ENCODE measurements around the gene DACT3. TPM values are rescaled to one million over a fixed set of nuclear protein-coding genes. Genes with fewer than 3 reads are reported as not detected.

Gene DACT3
- polyA plus RNA-seq, 1 donor from 2014 or later = 29.3 TPM

DNA sequence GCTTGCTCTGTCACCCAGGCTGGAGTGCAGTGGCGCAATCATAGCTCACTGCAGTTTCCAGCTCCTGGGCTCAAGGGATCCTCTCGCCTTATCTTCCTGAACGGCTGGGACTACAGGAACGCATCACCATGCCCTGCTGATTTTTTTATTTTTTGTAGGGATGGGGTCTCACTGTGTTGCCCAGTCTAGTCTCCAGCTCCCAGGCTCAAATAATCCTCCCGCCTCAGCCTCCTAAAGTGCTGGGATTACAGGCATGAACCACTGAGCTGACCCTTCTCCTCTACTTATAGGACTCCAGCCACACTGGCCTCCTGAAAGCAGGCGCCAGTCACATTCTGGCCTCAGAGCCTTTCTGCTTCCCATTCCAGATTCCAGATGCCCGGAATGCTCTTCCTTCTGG lies 10.5 kb downstream of the DACT3 start:
- peaks cover 14% of the 10 kb centered on the region for H3K27me3 ChIP-seq (ENCODE audit: insufficient read depth, low read depth, low read length)

DNA sequence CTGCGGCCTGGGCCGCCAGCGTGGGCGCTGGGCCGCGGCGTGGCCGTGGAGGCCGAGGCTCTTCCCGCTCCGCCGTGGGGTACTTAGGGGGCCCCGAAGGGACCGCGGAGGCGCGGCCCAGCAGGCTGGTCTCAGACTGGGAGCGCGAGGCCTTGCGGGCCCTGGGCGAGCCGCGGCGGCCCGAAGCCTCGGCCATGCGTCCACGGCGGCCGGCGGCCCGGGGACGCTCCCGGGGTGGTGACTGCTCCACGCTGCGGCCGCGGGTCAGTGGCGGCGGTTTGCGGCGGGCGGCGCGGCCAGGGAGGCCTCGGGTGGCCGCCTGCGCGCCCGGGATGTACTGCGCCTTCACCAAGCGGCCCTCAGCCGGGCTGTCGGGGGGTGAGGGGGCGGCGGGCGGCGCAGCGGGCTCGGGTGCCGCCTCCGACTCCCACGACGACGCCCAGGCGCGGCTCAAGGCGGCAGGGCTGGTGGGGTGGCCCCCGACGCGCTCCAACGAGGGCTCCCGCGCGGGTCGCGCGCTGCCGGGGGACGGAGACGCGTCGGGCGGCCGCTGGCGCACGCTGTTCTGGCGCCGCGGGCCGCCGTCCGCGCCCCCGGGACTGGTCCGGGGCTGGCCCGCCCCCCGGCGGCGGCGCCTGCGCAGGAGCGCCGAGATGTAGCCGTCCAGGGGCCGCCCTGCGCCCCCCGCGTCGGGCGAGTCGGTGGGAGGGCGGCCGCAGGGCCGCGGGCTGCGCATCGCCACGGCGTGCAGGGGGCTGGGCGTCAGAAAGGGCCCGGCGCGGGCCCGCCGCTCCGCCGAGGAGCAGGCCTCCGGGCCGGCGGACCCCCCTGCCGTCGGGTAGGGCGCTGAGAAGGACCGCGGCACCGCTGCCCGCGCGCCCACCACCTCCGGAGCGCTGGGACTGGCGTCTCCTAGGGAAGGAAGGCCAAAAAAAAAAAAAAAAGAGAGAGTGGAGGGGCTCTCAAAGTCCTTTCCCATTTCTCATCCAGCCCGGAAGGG lies 11.7 kb downstream of the DACT3 start:
- Histone ChIP-seq H3K79me2 (replicated peaks; ENCODE audit: insufficient read depth, low read length) (no peaks in the 10 kb centered on the region), H3K4me2 (ENCODE audit: low read length) (no peak overlapping the region), H3K27ac (ENCODE audit: low read length) (no peak overlapping the region), H3K36me3 (ENCODE audit: insufficient read depth, low read length) (no peaks in the 10 kb centered on the region), H3K4me3 (ENCODE audit: low read length) (no peak overlapping the region), H3K9me2 (ENCODE audit: insufficient read depth, low read length) (no peaks in the 10 kb centered on the region), H3K9ac (ENCODE audit: low read length) (no peak overlapping the region), H2AFZ (ENCODE audit: low read depth, low read length) (no peak overlapping the region), H3F3A (ENCODE audit: insufficient read depth, low read length, poor library complexity, severe bottlenecking) (no peaks in the 10 kb centered on the region), H3K27me3 (ENCODE audit: insufficient read depth, low read depth, low read length) (peaks cover 14% of the 10 kb centered on the region), H4K20me1 (ENCODE audit: insufficient read depth) (no peaks in the 10 kb centered on the region), H3K9me3 (ENCODE audit: low read length) (no peaks in the 10 kb centered on the region)
- TF ChIP-seq SMC3 (conservative IDR thresholded peaks at IDR 0.05; ENCODE audit: poor library complexity) (no peak), EP300 (conservative IDR thresholded peaks at IDR 0.05; ENCODE audit: poor library complexity, severe bottlenecking) (no peak), POLR2AphosphoS5 (IDR thresholded peaks at IDR 0.05) (no peak), CTCF (IDR thresholded peaks at IDR 0.05; ENCODE audit: poor library complexity, severe bottlenecking) (no peak), RAD21 (conservative IDR thresholded peaks at IDR 0.05) (no peak), EZH2 (IDR thresholded peaks at IDR 0.05; ENCODE audit: borderline replicate concordance, insufficient read depth, low read length, poor library complexity, severe bottlenecking) (no peak), MXI1 (conservative IDR thresholded peaks at IDR 0.05; ENCODE audit: poor library complexity, severe bottlenecking) (no peak)

More for the DNA sequence above, 10.5 kb downstream of the DACT3 start:
- Histone ChIP-seq H3K9me2 (ENCODE audit: insufficient read depth, low read length) (no peaks in the 10 kb centered on the region), H3K27ac (ENCODE audit: low read length) (no peak overlapping the region), H3K9me3 (ENCODE audit: low read length) (no peaks in the 10 kb centered on the region), H3K4me2 (ENCODE audit: low read length) (no peak overlapping the region), H2AFZ (ENCODE audit: low read depth, low read length) (no peak overlapping the region), H3K9ac (ENCODE audit: low read length) (no peak overlapping the region), H4K20me1 (ENCODE audit: insufficient read depth) (no peaks in the 10 kb centered on the region), H3F3A (ENCODE audit: insufficient read depth, low read length, poor library complexity, severe bottlenecking) (no peaks in the 10 kb centered on the region), H3K36me3 (ENCODE audit: insufficient read depth, low read length) (no peaks in the 10 kb centered on the region), H3K79me2 (replicated peaks; ENCODE audit: insufficient read depth, low read length) (no peaks in the 10 kb centered on the region), H3K4me3 (ENCODE audit: low read length) (no peak overlapping the region)
- TF ChIP-seq TAF1 (IDR thresholded peaks at IDR 0.05; ENCODE audit: low read depth) (no peak), MXI1 (conservative IDR thresholded peaks at IDR 0.05; ENCODE audit: poor library complexity, severe bottlenecking) (no peak), RAD21 (conservative IDR thresholded peaks at IDR 0.05) (no peak), SMC3 (conservative IDR thresholded peaks at IDR 0.05; ENCODE audit: poor library complexity) (no peak), POLR2AphosphoS5 (IDR thresholded peaks at IDR 0.05) (no peak), CTCF (IDR thresholded peaks at IDR 0.05; ENCODE audit: poor library complexity, severe bottlenecking) (no peak), EZH2 (IDR thresholded peaks at IDR 0.05; ENCODE audit: borderline replicate concordance, insufficient read depth, low read length, poor library complexity, severe bottlenecking) (no peak), EP300 (conservative IDR thresholded peaks at IDR 0.05; ENCODE audit: poor library complexity, severe bottlenecking) (no peak)
- TF ChIP-seq, protein P1, sequence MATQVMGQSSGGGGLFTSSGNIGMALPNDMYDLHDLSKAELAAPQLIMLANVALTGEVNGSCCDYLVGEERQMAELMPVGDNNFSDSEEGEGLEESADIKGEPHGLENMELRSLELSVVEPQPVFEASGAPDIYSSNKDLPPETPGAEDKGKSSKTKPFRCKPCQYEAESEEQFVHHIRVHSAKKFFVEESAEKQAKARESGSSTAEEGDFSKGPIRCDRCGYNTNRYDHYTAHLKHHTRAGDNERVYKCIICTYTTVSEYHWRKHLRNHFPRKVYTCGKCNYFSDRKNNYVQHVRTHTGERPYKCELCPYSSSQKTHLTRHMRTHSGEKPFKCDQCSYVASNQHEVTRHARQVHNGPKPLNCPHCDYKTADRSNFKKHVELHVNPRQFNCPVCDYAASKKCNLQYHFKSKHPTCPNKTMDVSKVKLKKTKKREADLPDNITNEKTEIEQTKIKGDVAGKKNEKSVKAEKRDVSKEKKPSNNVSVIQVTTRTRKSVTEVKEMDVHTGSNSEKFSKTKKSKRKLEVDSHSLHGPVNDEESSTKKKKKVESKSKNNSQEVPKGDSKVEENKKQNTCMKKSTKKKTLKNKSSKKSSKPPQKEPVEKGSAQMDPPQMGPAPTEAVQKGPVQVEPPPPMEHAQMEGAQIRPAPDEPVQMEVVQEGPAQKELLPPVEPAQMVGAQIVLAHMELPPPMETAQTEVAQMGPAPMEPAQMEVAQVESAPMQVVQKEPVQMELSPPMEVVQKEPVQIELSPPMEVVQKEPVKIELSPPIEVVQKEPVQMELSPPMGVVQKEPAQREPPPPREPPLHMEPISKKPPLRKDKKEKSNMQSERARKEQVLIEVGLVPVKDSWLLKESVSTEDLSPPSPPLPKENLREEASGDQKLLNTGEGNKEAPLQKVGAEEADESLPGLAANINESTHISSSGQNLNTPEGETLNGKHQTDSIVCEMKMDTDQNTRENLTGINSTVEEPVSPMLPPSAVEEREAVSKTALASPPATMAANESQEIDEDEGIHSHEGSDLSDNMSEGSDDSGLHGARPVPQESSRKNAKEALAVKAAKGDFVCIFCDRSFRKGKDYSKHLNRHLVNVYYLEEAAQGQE (IDR thresholded peaks at IDR 0.05; ENCODE audit: borderline replicate concordance) = no peak

Measured in neural cell (in vitro differentiated cells).